GM21526 (cell line): ENCODE data around the gene C10orf71.
A peak's percentile ranks its signal among the peaks of the same experiment; 100 is the strongest.

Experiments used
- ATAC-seq: cut with Tn5 transposase; IDR thresholded peaks from one replicate; pipeline ENCODE4 v1.9.1; 2021; ENCODE audit warnings: moderate library complexity; ENCODE audit not compliant: unreplicated experiment, low FRiP score

The C10orf71 gene

DNA sequence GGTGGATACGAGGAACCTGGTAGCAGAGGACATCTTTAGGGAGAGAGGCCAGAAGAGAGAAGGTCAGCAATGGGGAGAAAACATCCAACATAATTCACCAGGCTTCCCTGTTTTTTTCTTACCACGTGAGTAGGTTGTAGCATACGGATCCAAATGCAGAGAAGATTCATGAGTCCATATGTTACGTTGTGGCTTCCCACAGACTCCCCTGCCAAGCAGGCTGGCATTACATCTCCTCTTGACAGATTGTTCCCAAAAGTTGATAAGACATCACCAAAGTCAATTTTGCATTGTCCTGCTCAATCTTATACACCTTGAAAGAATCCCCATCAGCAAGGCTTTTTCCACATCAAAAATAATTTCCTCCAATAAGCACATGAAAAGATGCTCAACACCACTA, 57.2 kb downstream of the C10orf71 start:
- no peak for ATAC-seq

DNA sequence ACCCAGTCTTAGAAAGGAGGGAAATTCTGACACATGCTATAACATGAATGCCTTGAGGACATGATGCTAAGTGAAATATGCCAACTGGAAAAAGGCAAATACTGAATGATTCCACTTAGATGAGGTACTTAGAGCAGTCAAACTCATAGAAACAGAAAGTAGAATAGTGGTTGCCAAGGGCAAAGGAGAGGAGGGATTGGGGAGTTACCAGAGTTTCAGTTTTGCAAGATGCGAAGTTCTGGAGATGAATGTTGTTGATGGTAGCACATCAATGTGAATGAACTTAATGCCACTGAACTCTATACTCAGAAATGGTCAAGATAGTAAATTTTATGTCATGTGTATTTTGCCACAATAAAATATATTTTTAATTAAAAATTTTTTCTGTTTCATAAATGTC, 58.0 kb downstream of the C10orf71 start:
- no peak for ATAC-seq

DNA sequence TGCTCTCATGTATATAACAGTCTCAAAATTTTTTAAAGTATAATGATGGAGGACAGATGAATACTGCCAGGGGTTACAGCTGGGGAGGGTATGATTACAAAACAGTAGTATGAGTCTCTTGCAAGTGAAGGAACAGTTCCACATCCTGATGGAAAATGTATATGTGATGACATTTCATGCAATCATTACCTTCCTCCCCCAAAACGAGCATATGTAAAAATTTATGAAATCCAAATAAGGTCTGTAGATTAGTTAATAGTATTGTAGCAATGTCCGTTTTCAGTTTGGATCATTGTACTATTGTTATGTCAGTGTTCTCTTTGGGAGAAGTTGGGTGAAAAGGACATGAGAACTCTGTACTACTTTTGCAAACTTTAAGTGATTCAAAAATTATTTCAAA, 58.9 kb downstream of the C10orf71 start:
- no peak for ATAC-seq

DNA sequence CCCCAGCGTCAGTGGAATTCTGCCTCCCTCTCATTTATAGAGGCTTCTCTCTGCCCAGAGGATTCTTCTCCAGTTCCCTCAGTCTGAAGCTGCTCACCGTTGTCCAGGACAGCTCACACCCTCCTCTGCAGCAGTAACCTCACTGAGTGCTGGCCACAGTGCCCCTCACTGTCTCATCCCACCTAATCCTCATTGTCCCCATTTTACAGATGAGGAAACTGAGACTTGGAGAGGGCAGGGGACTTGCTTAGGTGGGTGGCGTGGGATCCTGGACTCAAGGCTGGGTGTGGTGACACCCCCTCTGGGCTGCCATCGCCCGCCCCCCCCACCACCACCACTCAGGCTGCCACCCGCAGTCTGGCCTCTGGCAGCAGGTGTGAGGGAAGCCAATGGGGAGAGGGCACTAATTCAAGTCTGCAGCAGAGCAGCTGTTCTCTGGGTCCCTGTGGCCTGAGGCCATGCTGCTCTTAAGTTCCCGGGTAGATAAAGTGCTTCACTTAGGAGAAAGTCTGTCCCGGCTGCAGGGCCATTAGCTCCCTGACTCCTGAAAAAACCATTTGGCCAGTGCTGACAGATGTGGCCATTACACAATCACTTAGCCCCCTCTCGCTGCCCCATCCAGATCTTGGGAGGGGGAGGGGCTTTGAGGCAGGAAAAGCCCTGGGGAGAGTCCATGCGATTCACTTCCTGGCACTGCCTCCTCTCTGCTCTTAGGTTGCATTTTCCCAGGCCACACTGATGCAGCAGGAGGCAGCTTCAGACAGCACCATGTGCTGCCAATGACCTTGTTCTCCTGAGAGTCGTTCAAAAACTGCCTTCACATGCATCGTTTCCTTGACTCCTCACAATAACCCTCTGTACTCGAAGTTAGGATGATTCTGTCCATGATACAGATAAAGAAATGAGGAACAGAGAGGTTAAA, 60.6 kb downstream of the C10orf71 start:
- no peak for ATAC-seq

DNA sequence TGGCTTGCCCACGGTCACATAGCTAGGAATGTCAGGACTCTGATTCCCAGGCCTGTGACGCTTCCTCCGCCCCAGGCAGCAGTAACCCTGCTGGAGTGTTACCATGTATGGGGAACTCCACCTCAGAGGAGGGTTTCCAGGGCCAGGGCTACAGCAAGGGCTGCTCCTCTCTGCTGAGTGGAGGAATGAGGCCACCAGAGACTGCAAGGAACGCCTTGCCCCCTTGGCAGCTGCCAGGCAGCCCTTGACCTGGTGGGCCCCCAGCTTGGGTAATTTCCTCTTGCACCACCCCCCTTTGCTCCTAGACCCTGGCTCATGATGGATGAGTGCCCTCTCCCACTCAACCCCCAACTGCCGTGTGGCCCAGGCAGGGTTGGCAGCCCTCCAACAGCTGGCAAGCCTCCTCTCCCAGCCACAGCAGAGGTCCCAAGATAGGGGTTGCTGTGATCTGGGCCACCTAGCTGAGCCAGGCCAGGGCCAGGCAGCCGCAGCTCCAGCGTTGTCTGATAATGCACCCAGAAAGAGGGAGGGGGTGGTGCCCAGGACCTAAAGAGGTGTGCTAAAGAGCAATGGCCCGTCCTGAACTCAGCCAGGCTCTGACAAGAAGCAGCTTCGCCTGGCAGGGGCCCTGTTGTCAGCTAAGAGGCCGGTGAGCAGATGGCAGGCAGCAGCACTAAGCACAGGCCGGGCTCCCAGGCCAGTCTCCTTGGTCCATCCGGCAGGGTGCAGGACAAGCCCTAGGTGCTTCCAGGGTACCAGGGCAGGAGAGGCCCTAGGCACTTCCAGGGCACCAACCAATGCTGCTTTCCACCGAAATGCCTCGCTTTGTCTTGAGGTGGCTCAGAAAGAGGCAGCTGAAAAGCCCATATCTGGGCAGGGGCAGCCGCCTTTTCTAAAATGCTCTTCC, 61.6 kb downstream of the C10orf71 start:
- no peak for ATAC-seq

DNA sequence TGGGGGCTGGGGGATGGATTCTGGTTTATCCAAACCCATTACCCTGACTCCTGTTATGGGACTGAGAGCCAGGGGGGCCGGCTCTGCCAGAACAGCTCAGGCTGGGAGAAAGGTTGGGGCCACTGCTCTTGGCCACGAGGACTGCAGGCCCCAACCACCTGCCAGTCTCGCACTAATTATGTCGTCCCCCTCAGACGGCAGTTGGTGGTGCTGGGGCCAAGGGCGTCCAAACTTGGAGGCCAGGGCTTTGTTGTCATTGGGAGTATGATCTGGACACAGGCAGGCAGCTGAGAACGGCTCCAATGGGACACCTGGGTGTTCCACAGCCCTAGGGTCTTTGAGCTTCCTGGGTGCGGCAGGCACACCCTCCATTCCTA, 62.2 kb downstream of the C10orf71 start:
- ATAC-seq = no peak

DNA sequence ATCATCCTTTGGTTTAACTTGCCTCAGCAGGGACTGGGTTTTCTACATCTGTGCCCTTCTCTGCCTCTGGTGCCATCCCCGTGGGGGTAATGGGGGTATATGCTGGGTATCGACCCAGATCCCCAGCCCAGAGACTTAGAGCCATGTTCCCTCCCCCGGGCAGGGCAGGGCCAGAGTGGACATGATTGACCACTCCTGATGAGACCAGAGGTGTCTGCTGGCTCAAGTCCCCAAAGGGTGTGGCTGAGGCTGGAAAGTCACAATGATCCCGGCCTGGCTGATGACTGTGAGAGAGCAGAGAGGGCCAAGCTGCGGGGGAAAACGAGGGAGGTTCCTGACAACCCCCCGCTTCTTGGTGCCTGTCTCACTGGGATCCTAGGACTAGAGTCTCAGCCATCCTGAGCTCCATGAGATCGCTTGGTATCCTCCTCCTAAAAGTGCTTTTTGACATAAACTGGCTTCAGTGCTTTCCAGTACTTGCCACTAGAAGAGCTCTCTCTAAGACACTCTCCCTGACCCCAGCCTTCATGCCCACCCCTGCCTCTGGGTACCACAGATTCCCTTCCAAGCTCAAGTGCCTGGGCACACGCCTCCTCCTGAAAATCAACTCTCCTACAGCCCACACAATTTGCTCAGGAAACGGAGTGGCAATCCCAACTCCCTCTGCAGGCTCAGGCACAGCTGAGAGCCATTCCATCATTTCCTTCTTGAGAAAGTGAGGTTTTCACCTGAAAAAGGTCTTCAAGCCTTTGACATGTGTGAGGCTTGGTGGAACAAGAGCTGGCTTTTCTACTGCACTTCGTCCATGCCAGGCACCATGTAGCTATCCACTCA, 63.0 kb downstream of the C10orf71 start:
- no peak for ATAC-seq

DNA sequence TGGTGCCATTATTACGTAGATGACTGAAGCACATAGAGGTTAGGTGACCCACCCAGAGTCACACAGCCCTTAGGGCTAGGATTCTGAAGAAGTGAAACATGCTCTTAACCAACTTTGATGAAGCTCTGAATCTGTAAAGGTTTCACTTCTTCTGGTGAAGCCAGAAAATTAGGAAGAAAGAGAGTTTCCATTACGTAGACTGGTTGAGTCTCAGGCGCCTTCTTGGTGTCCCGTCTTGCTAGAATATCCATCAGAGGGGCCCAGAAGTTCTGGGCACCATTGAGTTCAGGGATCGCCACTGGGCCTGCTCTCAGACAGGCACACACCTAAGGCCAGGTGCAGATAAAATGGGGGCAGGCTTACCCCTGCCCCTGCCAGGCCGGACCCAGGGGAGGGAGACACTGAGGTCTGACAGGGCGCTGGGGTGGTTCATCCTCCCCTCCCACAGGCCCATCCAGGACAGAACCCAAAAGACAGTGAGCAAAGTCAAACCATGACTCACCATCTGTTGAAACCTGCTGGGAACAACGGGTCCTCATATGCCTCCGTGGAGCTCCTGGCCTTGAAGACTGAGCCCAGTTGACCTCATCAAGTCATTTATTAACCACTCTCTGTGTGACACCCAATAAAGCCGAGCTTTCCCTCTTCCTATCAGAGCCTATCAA, 63.8 kb downstream of the C10orf71 start:
- ATAC-seq = peak; percentile 92

DNA sequence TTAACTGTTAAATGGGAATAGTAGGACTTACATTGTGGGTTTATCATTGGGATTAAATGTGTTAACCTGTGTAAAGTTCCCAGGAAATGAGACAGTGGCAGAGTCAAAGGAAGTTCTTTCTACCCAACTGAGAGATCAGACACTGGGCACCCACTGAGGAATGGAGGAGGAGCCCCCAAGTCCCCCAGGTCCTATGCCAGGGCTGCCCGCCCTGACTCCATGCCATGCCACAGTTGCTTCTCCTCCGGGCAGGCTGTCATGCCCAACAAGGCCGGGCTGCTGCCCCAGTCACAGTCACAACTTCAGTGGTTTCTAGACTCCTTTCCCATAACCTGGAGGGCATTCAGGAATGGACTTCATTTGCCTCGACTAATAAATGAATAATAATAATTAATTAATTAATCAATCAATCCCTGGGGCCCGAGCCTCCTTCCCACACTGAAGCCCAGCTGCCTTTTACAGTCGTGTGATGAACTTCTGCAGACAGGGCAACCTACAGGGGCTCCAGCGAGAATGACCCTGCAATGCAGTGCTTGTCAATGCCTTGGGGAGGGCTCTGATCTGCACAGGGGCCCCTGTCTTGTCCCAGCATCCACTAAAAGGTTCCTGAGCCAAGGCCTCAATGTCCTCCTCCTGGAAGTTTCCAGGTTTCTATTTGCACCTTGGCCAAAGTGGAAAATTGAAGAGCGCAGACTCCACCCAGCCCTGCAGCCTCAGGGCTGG, 64.5 kb downstream of the C10orf71 start:
- ATAC-seq = no peak

DNA sequence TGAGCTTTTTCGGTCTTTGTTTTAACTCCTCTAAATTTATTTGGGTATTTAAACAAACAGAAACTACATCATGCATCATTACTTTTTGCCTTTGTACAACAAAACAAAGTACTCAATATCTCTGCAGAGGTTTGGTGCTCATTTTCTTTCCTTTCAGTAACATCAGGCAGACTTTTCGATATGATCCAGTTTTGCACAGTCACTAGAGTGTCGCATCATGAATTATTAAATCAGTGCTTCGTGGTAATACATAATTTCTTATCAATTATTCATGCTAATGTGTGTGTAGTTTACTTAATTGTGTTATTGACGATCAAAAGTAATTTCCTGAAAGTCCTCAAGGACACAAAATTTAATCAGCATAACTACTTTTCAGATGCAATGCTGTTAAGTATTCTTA, 65.1 kb downstream of the C10orf71 start:
- ATAC-seq = no peak

DNA sequence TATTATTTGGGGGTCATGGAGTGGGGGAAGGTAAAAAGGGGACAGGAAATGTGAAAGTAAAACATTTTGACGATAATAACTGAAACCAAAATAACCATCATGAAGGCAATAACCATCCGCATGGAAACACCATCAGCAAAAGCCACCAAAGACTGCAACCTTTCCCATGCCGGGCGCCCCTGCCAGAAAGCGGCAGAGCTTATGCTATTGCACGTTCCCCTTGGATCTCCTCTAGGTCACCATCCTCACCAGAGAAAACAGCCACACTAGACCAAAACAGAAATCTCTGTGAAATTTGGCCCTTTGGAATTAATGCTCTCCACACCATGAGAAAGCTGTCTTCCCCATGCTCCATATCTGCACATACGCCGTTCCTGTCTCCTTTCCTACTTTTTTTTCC, 65.8 kb downstream of the C10orf71 start:
- no peak for ATAC-seq

DNA sequence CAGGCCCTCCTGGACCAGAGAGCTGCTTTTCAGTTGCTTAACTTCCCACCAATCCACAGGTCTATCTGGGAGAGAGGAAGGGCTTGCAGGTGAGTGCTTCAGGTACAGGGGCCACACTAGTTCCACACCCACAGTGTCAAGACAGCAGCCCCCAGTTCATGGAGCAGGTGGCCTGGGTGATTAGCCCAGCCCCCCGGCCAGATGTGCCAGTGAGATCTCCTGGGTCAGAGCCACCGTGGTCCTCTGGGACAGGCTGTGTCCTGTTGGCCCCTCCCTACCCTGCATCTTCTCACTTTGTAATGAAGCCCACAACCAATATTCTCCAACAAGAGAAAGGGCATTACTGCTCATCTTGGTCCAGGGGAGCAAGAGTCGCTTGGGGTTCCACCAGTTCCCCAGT, 66.3 kb downstream of the C10orf71 start:
- no peak for ATAC-seq

DNA sequence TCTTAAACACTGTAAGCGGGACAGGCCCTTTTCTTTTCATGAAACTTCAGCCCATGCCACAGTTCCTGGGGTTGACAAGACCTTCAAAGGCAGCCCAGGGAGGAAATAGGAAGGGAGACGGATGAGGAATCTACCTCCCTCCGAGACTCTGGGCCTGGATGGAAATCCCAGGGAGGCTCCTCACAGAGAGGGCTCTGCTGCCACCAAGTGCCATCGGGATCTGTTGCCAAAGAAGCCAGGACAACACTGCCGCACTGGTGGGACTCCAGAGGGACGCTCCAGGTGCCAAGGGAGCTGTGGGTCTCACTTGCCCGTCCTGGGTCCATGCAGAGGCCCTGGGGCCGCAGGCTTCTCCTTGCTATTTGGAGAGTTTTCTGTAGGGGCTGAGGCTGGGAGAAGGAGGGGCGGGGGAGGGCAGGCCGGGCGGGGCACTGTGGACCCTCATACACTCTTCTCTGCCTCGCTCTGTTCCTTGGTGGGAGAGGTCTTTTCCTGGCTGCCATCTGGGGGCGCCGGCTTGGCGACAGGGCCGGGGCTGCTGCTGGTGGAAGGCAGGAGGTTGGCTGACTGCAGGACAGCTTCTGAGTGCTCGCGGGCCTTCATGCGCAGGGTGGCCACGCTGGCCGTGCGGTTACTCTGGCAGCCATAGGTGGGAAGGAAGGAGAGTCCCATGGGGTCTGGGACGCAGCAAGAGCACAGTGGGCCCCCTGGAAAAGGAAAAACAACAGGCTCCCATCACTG, 66.9 kb downstream of the C10orf71 start:
- ATAC-seq = no peak

DNA sequence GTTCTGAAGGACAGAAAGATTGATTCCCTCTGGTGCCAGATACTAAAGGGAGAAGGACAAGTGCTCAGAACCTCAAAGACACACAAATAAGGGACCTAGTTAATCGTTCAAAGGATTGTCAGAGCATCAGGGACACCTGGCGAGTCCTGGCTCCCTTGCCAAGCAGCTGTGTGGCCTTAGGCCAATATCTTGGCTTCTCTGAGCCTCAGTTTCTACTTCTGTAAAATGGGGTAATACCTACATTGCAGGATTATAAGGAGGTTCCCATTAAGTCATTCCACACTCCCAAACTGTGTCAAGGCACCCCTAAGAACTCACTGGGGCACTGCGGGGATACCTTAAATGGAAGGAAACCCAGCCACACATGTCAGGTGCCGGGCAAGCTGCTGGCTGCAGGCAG, 67.5 kb downstream of the C10orf71 start:
- no peak for ATAC-seq

DNA sequence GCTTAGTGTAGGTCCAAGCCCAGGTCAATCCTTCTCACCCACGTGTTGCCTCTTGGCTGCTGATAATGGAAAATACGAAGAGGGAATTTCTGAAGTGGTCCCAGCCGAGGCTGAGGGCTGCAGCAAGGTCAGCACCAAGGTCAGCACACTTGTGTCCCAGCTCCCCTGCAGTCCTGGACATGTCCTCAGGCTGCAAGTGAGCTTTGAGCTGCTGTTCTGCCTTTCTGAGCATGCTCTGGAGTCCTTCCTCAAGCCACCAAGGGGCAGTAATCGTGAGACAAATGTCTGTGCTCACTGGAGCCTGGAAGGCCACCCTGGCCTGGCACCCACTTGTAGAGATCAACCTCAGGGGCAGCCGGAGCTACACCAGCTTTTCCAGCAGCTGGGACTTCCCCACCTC, 68.6 kb downstream of the C10orf71 start:
- ATAC-seq = no peak

DNA sequence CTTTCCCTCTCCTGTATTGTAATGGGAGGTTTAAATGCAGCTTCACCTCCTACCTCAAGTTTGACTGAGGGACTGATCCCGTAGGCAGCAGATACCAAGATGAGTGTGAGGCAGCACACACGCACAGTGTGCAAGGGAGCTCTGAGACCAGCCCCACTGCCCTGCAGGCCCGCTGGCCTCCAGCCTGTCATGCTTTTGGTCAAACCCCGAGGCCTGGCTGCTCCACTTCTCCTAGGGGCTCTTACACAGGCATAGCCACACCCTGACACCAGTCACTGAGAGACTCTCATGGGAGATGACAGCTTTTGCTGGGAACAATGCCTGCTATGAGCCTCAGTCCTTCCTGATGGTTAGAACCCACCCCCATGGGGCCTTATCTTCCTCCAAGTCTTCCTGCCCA, 69.3 kb downstream of the C10orf71 start:
- no peak for ATAC-seq

DNA sequence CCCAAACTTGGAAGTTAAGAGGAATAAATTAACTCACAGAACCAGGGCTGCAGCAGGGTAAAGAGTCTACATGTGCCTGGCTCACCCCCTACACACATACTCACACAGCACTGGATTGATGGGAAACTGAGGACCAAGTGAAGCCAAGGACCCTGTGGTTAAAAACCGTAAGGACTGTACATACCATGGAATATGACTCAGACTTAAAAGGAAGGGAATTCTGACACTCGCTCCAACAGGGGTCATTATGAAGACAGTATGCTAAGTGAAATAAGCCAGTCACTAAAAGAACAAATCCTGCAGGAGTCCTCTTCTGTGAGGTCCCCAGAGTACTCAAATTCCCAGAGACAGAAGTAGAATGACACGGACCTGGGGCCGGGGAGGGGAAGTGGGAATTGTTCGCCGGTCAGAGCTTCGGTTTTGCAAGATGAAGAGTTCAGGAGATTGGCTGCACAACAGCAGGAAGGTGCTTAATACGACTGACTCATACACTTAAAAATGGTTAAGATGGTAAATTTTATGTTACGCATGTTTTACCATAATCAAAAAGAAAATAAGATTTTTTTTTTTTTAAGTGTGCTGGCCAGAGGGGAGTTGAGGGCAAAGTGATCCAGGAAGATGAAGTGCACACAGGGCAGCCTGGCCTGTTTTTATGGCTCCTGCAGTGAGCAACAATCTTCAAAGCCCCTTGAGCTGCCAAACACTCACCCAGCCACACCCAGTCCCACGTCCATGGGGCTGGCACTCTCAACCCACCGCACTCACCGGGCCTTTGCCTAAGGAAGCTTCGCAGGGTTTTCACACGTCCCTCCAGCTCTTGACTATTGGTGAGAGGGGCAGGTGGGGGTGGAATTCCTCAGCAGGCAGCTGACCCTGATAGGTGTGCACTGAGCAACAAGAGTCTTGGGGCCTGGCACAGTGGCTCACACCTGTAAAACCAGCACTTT, 70.5 kb downstream of the C10orf71 start:
- no peak for ATAC-seq
